IMR-90 (cell line): ENCODE data around the gene SYS1. TPM values are rescaled to one million over a fixed set of nuclear protein-coding genes. Genes with fewer than 3 reads are reported as not detected.

Source experiments
- ATAC-seq: fragments of 200-7000 bp; cut with Tn5 transposase; 2 replicates; pipeline ENCODE4 v1.9.1; 2020; ENCODE audit warnings: low read depth, mild to moderate bottlenecking, moderate library complexity
- BruUV-seq: library from RNA; stranded (reverse); fragments of 400-500 nt; replicated peaks from 2 replicates; lab custom pipeline; 2021; lab: Mats Ljungman, UMichigan
- CTCF ChIA-PET: fragments of 300-600 bp; formaldehyde crosslinking; extraction: SDS; loops from one replicate; lab custom pipeline; 2021; ENCODE audit warnings: antibody characterized with exemption; lab: Yijun Ruan, JAX
- POLR2A ChIA-PET: fragments of 300-600 bp; sonication (Branson Sonifier 250); formaldehyde crosslinking; loops from one replicate; lab custom pipeline; 2022; ENCODE audit warnings: antibody characterized with exemption; ENCODE audit not compliant: unreplicated experiment; lab: Charles Lee
- DNase-seq: peaks from one replicate; pipeline ENCODE4 v3.0.0; 2013
- H2AFZ ChIP-seq: replicated peaks from 2 replicates; pipeline ENCODE3; 2013; ENCODE audit warnings: low read length, mild to moderate bottlenecking; ENCODE audit not compliant: poor library complexity
- H2AK5ac ChIP-seq: 2 replicates; pipeline ENCODE4 v1.6.1; 2013; ENCODE audit warnings: low read depth, low read length, inconsistent platforms
- H2AK9ac ChIP-seq: replicated peaks from 2 replicates; pipeline ENCODE3; 2013; ENCODE audit warnings: mild to moderate bottlenecking, low read depth, low read length, moderate library complexity; ENCODE audit not compliant: poor library complexity
- H2BK120ac ChIP-seq: 2 replicates; pipeline ENCODE4 v1.6.1; 2013; ENCODE audit warnings: low read depth, low read length, inconsistent platforms
- H2BK15ac ChIP-seq: 3 replicates; pipeline ENCODE4 v1.6.1; 2013; ENCODE audit warnings: low read depth, low read length, inconsistent platforms
- H2BK20ac ChIP-seq: 2 replicates; pipeline ENCODE4 v1.6.1; 2013; ENCODE audit warnings: low read depth, mild to moderate bottlenecking, inconsistent platforms, low read length, moderate library complexity
- H2BK5ac ChIP-seq: 2 replicates; pipeline ENCODE4 v1.6.1; 2013; ENCODE audit warnings: mild to moderate bottlenecking, low read depth, low read length, inconsistent platforms; ENCODE audit not compliant: poor library complexity, severe bottlenecking
- H3K14ac ChIP-seq: replicated peaks from 2 replicates; pipeline ENCODE4 v1.6.1; 2013; ENCODE audit warnings: low read depth, low read length, inconsistent platforms
- H3K18ac ChIP-seq: 2 replicates; pipeline ENCODE4 v1.6.1; 2013; ENCODE audit warnings: low read depth, low read length, control low read depth
- H3K23ac ChIP-seq: 2 replicates; pipeline ENCODE4 v1.6.1; 2013; ENCODE audit warnings: low read depth, low read length, inconsistent platforms
- H3K27ac ChIP-seq: 2 replicates; pipeline ENCODE4 v1.5.1; 2013; ENCODE audit warnings: mild to moderate bottlenecking, control low read depth, low read length; ENCODE audit not compliant: insufficient read depth
- H3K27me3 ChIP-seq: 2 replicates; pipeline ENCODE4 v1.6.1; 2013; ENCODE audit warnings: low read length; ENCODE audit not compliant: control insufficient read depth, insufficient read depth
- H3K36me3 ChIP-seq: 2 replicates; pipeline ENCODE4 v1.6.1; 2013; ENCODE audit warnings: low read length, mixed read lengths; ENCODE audit not compliant: control insufficient read depth, insufficient read depth
- H3K4ac ChIP-seq: 2 replicates; pipeline ENCODE4 v1.6.1; 2013; ENCODE audit warnings: low read depth, low read length, inconsistent platforms
- H3K4me1 ChIP-seq: 2 replicates; pipeline ENCODE4 v1.6.1; 2013; ENCODE audit warnings: low read length, mixed read lengths; ENCODE audit not compliant: control insufficient read depth, insufficient read depth
- H3K4me2 ChIP-seq: 2 replicates; pipeline ENCODE4 v1.6.1; 2013; ENCODE audit warnings: low read depth, mild to moderate bottlenecking, control low read depth, low read length, moderate library complexity
- H3K4me3 ChIP-seq: 2 replicates; pipeline ENCODE4 v1.5.1; 2013; ENCODE audit warnings: low read depth, mild to moderate bottlenecking, control low read depth, low read length, moderate library complexity; ENCODE audit not compliant: insufficient read depth
- H3K56ac ChIP-seq: 2 replicates; pipeline ENCODE4 v1.6.1; 2013; ENCODE audit warnings: low read length, inconsistent platforms; ENCODE audit not compliant: insufficient read depth; ENCODE audit errors: extremely low read depth
- H3K79me1 ChIP-seq, 2 experiments: 2 replicates each; pipeline ENCODE4 v1.6.1; 2013; ENCODE audit warnings: low read length in 2 of 2, inconsistent platforms in 1 of 2, low read depth in 1 of 2
- H3K9ac ChIP-seq: 2 replicates; pipeline ENCODE4 v1.6.1; 2013; ENCODE audit warnings: low read depth, low read length, control low read depth
- H3K9me1 ChIP-seq: 2 replicates; pipeline ENCODE4 v1.6.1; 2013; ENCODE audit warnings: low read length, inconsistent platforms; ENCODE audit not compliant: insufficient read depth
- H3K9me3 ChIP-seq: 2 replicates; pipeline ENCODE4 v1.6.1; 2013; ENCODE audit warnings: low read length; ENCODE audit not compliant: control insufficient read depth, insufficient read depth
- H4K20me1 ChIP-seq: 2 replicates; pipeline ENCODE4 v1.6.1; 2013; ENCODE audit warnings: low read length, inconsistent platforms; ENCODE audit not compliant: insufficient read depth
- H4K5ac ChIP-seq: 2 replicates; pipeline ENCODE4 v1.6.1; 2013; ENCODE audit warnings: mild to moderate bottlenecking, low read depth, low read length, control low read depth
- H4K8ac ChIP-seq, 2 experiments: 2 replicates each; pipeline ENCODE4 v1.6.1; 2013; ENCODE audit warnings: low read depth in 2 of 2, low read length in 2 of 2, control low read depth in 1 of 2, inconsistent platforms in 1 of 2
- H4K91ac ChIP-seq: 2 replicates; pipeline ENCODE4 v1.6.1; 2013; ENCODE audit warnings: low read depth, low read length, inconsistent platforms; ENCODE audit not compliant: insufficient read depth
- SMC3 ChIP-seq: fragments of 150-350 bp; IDR thresholded peaks from 2 replicates; pipeline ENCODE4 v1.6.1; 2016; ENCODE audit warnings: low read depth, mild to moderate bottlenecking, antibody characterized with exemption, low read length, moderate library complexity
- WGBS, 2 experiments: methylation state at CpG; one replicate each; pipeline versions ENCODE4 v1.1.5 to v1.1.7; 2013; ENCODE audit warnings: missing lambda C conversion rate in 2 of 2; ENCODE audit not compliant: insufficient read length in 1 of 2; ENCODE audit errors: extremely low coverage in 2 of 2; 5-methylcytosine and 5-hydroxymethylcytosine counted together
- dilution Hi-C: fragments of 300-500 bp; cut with HindIII; formaldehyde crosslinking; loops from one replicate; pipeline ENCODE4 v1.14.3; 2018; ENCODE audit warnings: low sequenced_read_pairs; ENCODE audit not compliant: unreplicated experiment
- in situ Hi-C: fragments of 300-500 bp; cut with MboI; formaldehyde crosslinking; loops from 3 replicates; pipeline ENCODE4 v1.14.3; 2019; ENCODE audit warnings: low sequenced_read_pairs, inconsistent platforms, mixed read lengths
- intact Hi-C: fragments of 100-400 bp; cut with micrococcal nuclease; formaldehyde crosslinking; loops from 2 replicates; pipeline ENCODE4 v1.10.0; 2022
- polyA plus RNA-seq, 3 experiments: library from polyadenylated mRNA; depleted of rRNA; stranded (reverse); fragments of >200 nt; gene quantifications; 2 replicates each; pipeline ENCODE4 v1.2.3, GENCODE V29; 2012; ENCODE audit warnings: low replicate concordance in 1 of 3
- total RNA-seq: library from RNA; depleted of rRNA; stranded (reverse); fragments of >200 nt; gene quantifications from 2 replicates; pipeline ENCODE4 v1.2.3, GENCODE V29; 2012

The SYS1 gene
- total and polyA plus RNA-seq, 2 of the 4 experiments (the other 2 are of a cell fraction), result 12.9 to 24.6 TPM

DNA sequence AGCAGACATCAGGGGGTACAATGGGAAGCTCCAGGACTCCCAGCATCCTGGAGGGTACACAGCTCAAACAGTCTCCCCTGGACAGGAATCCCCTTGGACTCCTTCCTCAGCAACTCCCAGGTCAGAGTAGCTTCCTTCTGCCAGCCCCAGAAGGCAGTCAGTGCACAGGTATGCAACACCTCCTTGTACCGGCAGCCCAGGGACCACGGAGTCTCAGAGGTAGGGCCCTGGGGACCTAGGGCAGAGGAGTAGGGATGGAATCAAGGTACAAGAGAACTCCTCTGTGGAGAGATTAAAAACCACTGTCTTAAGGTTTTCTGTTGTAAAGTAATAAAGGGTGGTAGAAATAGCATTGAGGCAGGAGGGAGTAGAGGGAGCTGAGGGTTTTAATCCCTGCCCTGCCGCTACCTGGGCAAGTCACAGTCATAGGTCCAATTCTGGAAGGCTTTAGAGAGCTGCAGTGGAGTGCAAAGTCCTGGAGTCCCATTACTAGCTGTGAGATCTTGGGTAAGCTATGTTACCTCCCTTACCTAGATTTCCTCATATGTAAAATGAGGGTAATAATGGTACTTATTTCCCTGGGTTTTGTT is 7.7 kb downstream of the SYS1 start:
- Histone ChIP-seq H3K27ac (no peak overlapping the region), H3K9me3 (no peaks in the 10 kb centered on the region), H3K14ac (no peak overlapping the region), H4K5ac (no peak overlapping the region), H3K79me1 (peaks cover 0 to 13% of the 10 kb centered on the region in 2 experiments; a peak in 3 of 4 replicates), H2BK5ac (no peak overlapping the region), H4K91ac (no peak overlapping the region), H2BK120ac (no peak overlapping the region), H2AFZ (no peak overlapping the region), H3K27me3 (no peaks in the 10 kb centered on the region), H3K56ac (no peak overlapping the region), H3K4ac (no peak overlapping the region), H3K23ac (no peak overlapping the region), H4K8ac (no peak overlapping the region), H2BK15ac (no peak overlapping the region), H3K4me2 (no peak overlapping the region), H3K36me3 (peaks cover 18% of the 10 kb centered on the region), H2AK9ac (no peak overlapping the region), H3K18ac (no peak overlapping the region), H2BK20ac (no peak overlapping the region), H3K9me1 (no peaks in the 10 kb centered on the region), H2AK5ac (no peak overlapping the region), H4K20me1 (no peaks in the 10 kb centered on the region), H3K9ac (no peak overlapping the region), H3K4me1 (no peaks in the 10 kb centered on the region; the same call in 1 of the 2 replicates), H3K4me3 (no peak overlapping the region)
- CTCF ChIA-PET, result interaction anchor here (1.5 kb wide), 1 partner anchor 66 kb away, joined by 6 read pairs; no protein-coding TSS in a partner anchor
- WGBS, 2 experiments, result no CpG with 5 or more reads among the region's 3 CpGs
- DNase-seq, result no peak
- ATAC-seq, result no peak
- dilution Hi-C loops, result no loop called here
- TF ChIP-seq SMC3, result no peak
- in situ Hi-C loops, result no loop called here
- POLR2A ChIA-PET, result no interaction called here
- intact Hi-C loops, result no loop called here
- no TSS peak for BruUV-seq
